Keratinocyte (primary cell): Measurements from ENCODE around the gene LRCOL1. TPM values are rescaled to one million over a fixed set of nuclear protein-coding genes. Genes with fewer than 3 reads are reported as not detected.

ENCODE experiments used
- DNase-seq: peaks from one replicate; pipeline ENCODE4 v3.0.0-alpha.2; 2011; ENCODE audit warnings: low read depth, missing footprints, low spot score
- FAIRE-seq: peaks from 2 replicates; lab custom pipeline; 2011; peaks lifted over from hg19 to GRCh38; lab: Jason Lieb, UNC
- H2AFZ ChIP-seq: 2 replicates; pipeline ENCODE4 v1.6.0; 2012; ENCODE audit warnings: low read length, control low read depth, inconsistent platforms; ENCODE audit not compliant: control insufficient read depth
- H3K27ac ChIP-seq: 2 replicates; pipeline ENCODE4 v1.5.1; 2011; ENCODE audit warnings: low read length; ENCODE audit not compliant: control insufficient read depth, insufficient read depth
- H3K27me3 ChIP-seq: 3 replicates; pipeline ENCODE4 v1.6.0; 2011; ENCODE audit warnings: low read length; ENCODE audit not compliant: control insufficient read depth, insufficient read depth; ENCODE audit errors: extremely low read depth
- H3K36me3 ChIP-seq, 2 experiments: 2 replicates in 1 of 2; 3 replicates in 1 of 2; pipeline ENCODE4 v1.5.1; 2011; ENCODE audit warnings: low read length in 2 of 2, mild to moderate bottlenecking in 1 of 2; ENCODE audit not compliant: control insufficient read depth in 2 of 2, insufficient read depth in 2 of 2; ENCODE audit errors: extremely low read depth in 1 of 2
- H3K4me1 ChIP-seq: 3 replicates; pipeline ENCODE4 v1.5.1; 2011; ENCODE audit warnings: low read length; ENCODE audit not compliant: control insufficient read depth, insufficient read depth; ENCODE audit errors: extremely low read depth
- H3K4me2 ChIP-seq: 3 replicates; pipeline ENCODE4 v1.6.0; 2011; ENCODE audit warnings: low read depth, low read length; ENCODE audit not compliant: control insufficient read depth, insufficient read depth; ENCODE audit errors: extremely low read depth
- H3K4me3 ChIP-seq, 3 experiments: fragments of 200-600 bp in 1 of 3; sonication (generic) in 1 of 3; 2 replicates in 2 of 3; 3 replicates in 1 of 3; pipeline ENCODE4 v1.5.1; 2011 to 2016; ENCODE audit warnings: low read length in 3 of 3, mild to moderate bottlenecking in 3 of 3, control low read depth in 2 of 3, inconsistent platforms in 1 of 3, low read depth in 1 of 3, mixed read lengths in 1 of 3, mixed run types in 1 of 3, moderate library complexity in 1 of 3; ENCODE audit not compliant: control insufficient read depth in 2 of 3, insufficient read depth in 2 of 3; ENCODE audit errors: extremely low read depth in 1 of 3
- H3K79me2 ChIP-seq: 2 replicates; pipeline ENCODE4 v1.6.0; 2012; ENCODE audit warnings: low read length; ENCODE audit not compliant: control insufficient read depth, insufficient read depth
- H3K9ac ChIP-seq: 3 replicates; pipeline ENCODE4 v1.6.0; 2011; ENCODE audit warnings: low read length; ENCODE audit not compliant: control insufficient read depth, insufficient read depth; ENCODE audit errors: extremely low read depth
- H3K9me1 ChIP-seq: 3 replicates; pipeline ENCODE4 v1.6.0; 2011; ENCODE audit warnings: low read length; ENCODE audit not compliant: control insufficient read depth, insufficient read depth; ENCODE audit errors: extremely low read depth
- H3K9me3 ChIP-seq: 2 replicates; pipeline ENCODE4 v1.5.1; 2012; ENCODE audit warnings: low read depth, low read length; ENCODE audit not compliant: control insufficient read depth
- H4K20me1 ChIP-seq: 3 replicates; pipeline ENCODE4 v1.6.0; 2011; ENCODE audit warnings: low read length; ENCODE audit not compliant: control insufficient read depth, insufficient read depth; ENCODE audit errors: extremely low read depth
- EZH2 ChIP-seq: IDR thresholded peaks from one replicate; pipeline ENCODE4 v1.6.1; 2012; ENCODE audit warnings: inconsistent platforms, mild to moderate bottlenecking, low read length, moderate library complexity
- dilution Hi-C: fragments of 300-500 bp; cut with MboI; formaldehyde crosslinking; loops from one replicate; pipeline ENCODE4 v1.7.0; 2020; ENCODE audit warnings: low sequenced_read_pairs; ENCODE audit not compliant: extremely low pct_ligation_motif_present
- polyA plus RNA-seq, 5 experiments: library from polyadenylated mRNA; depleted of rRNA in 3 of 5; stranded (reverse) in 3 of 5; stranded (forward) in 1 of 5; unstranded in 1 of 5; fragments of >200 nt; gene quantifications; 1 replicate in 1 of 5; 2 replicates in 3 of 5; 3 replicates in 1 of 5; pipeline versions ENCODE4 v1.2.1 to v1.2.3, GENCODE V29; 2011 to 2012; ENCODE audit warnings: missing spikeins in 2 of 5, low read depth in 1 of 5, low replicate concordance in 1 of 5
- TF ChIP-seq, protein P1 (sequence below), 3 experiments: IDR thresholded peaks in 1 of 3; conservative IDR thresholded peaks in 1 of 3; optimal IDR thresholded peaks in 1 of 3; 2 replicates in 2 of 3; 3 replicates in 1 of 3; pipeline versions ENCODE3 to v1.5.1; 2011; ENCODE audit warnings: low read length in 3 of 3, mild to moderate bottlenecking in 3 of 3, moderate library complexity in 2 of 3, control low read depth in 1 of 3, inconsistent platforms in 1 of 3; ENCODE audit not compliant: insufficient read depth in 2 of 3; ENCODE audit errors: extremely low read depth in 1 of 3

Gene LRCOL1
- polyA plus RNA-seq, 1 donor (not counting 4 experiments of a cell fraction or from before 2014, with no cell fraction given) = not detected

DNA sequence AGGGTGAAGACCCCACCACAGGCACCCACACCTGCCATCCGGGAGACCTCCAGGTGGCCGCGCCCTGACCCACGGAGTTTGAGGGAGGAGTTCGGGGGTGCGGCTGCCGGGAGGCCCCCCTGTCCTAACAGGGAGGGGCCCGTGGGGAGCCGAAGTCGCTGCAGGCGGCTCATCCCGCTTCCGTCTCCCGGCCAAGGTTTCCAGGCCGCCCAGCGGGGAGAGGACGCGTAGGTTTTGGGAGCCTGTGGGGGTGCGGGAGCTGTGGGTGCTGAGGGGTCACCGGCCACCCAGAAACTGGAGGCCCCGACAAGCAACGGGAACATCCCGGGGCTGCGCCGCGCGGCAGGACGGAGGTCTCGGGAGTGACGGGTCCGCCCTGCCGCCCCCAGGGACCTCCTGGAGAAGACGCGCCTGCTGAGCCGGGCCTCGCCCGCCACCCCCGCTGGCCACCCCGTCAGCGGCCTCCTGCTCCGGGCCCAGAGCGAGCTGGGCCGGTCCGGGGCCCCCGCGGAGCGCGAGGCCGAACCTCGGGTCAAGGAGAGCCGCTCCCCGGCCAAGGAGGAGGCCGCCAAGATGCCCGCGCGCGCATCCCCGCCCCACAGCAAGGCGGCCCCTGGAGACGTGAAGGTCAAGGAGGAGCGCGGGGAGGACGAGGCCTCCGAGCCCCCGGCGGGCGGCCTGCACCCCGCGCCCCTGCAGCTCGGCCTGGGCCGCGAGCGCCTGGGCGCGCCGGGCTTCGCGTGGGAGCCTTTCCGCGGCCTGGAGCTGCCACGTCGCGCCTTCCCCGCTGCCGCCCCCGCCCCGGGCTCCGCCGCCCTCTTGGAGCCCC, 27.6 kb downstream of the LRCOL1 start:
- DNase-seq = no peak
- no peaks in the 10 kb centered on the region for H3K79me2 ChIP-seq
- H4K20me1 ChIP-seq = no peaks in the 10 kb centered on the region
- TF ChIP-seq EZH2 = no peak
- TF ChIP-seq, protein P1, sequence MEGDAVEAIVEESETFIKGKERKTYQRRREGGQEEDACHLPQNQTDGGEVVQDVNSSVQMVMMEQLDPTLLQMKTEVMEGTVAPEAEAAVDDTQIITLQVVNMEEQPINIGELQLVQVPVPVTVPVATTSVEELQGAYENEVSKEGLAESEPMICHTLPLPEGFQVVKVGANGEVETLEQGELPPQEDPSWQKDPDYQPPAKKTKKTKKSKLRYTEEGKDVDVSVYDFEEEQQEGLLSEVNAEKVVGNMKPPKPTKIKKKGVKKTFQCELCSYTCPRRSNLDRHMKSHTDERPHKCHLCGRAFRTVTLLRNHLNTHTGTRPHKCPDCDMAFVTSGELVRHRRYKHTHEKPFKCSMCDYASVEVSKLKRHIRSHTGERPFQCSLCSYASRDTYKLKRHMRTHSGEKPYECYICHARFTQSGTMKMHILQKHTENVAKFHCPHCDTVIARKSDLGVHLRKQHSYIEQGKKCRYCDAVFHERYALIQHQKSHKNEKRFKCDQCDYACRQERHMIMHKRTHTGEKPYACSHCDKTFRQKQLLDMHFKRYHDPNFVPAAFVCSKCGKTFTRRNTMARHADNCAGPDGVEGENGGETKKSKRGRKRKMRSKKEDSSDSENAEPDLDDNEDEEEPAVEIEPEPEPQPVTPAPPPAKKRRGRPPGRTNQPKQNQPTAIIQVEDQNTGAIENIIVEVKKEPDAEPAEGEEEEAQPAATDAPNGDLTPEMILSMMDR (optimal IDR thresholded peaks at IDR 0.05 in 1 of 3, IDR thresholded peaks at IDR 0.05 in 1 of 3, conservative IDR thresholded peaks at IDR 0.05 in 1 of 3; ENCODE audit: extremely low read depth in 1 of 3, insufficient read depth in 2 of 3, low read length in 3 of 3) = no peak
- H3K9me3 ChIP-seq = no peaks in the 10 kb centered on the region
- no peaks in the 10 kb centered on the region for H3K27me3 ChIP-seq
- no peaks in the 10 kb centered on the region for H3K4me1 ChIP-seq
- no peak for FAIRE-seq
- no peak overlapping the region for H3K27ac ChIP-seq
- no peak overlapping the region for H3K4me3 ChIP-seq
- H3K36me3 ChIP-seq = peaks cover 2 to 9% of the 10 kb centered on the region in 2 experiments
- H3K9ac ChIP-seq = no peak overlapping the region
- no peaks in the 10 kb centered on the region for H3K9me1 ChIP-seq
- no peak overlapping the region for H2AFZ ChIP-seq
- dilution Hi-C loops = no loop called here
- H3K4me2 ChIP-seq = no peak overlapping the region

- TF ChIP-seq, protein P1 (optimal IDR thresholded peaks at IDR 0.05 in 1 of 3, IDR thresholded peaks at IDR 0.05 in 1 of 3, conservative IDR thresholded peaks at IDR 0.05 in 1 of 3; ENCODE audit: extremely low read depth in 1 of 3, insufficient read depth in 2 of 3, low read length in 3 of 3) = no peak
- TF ChIP-seq EZH2 = no peak
- H3K9ac ChIP-seq = no peak overlapping the region
- no peak for FAIRE-seq
- no peaks in the 10 kb centered on the region for H4K20me1 ChIP-seq
- DNase-seq = no peak
- peaks cover 4 to 11% of the 10 kb centered on the region in 2 experiments for H3K36me3 ChIP-seq
- dilution Hi-C loops = no loop called here
- no peak overlapping the region for H3K4me2 ChIP-seq
- no peak overlapping the region for H3K4me3 ChIP-seq
- H3K27ac ChIP-seq = no peak overlapping the region
- H2AFZ ChIP-seq = no peak overlapping the region
- H3K79me2 ChIP-seq = no peaks in the 10 kb centered on the region
- no peaks in the 10 kb centered on the region for H3K9me1 ChIP-seq
- no peaks in the 10 kb centered on the region for H3K27me3 ChIP-seq
- no peaks in the 10 kb centered on the region for H3K9me3 ChIP-seq
- no peaks in the 10 kb centered on the region for H3K4me1 ChIP-seq
These were observed 28.3 kb downstream of the LRCOL1 start for GRCh38 chr12:132582058-132582420.
